HFFc6 (cell line): ENCODE measurements around the gene PCP2. TPM values are rescaled to one million over a fixed set of nuclear protein-coding genes. Genes with fewer than 3 reads are reported as not detected.
A peak's percentile ranks its signal among the peaks of the same experiment; 100 is the strongest.

ENCODE experiments used
- DNase-seq: peaks from one replicate; pipeline ENCODE4 v3.0.0-alpha.2; 2018
- H3K27ac Mint-ChIP-seq: 2 replicates; pipeline ENCODE4 v1.8.0; 2020; ENCODE audit warnings: mild to moderate bottlenecking, mixed read lengths
- H3K27me3 Mint-ChIP-seq: 2 replicates; pipeline ENCODE4 v1.8.0; 2021; ENCODE audit warnings: mild to moderate bottlenecking, moderate library complexity, mixed read lengths; ENCODE audit not compliant: insufficient read depth
- H3K36me3 Mint-ChIP-seq: 2 replicates; pipeline ENCODE4 v1.8.0; 2021; ENCODE audit warnings: low read depth, mixed read lengths
- H3K4me1 Mint-ChIP-seq: 2 replicates; pipeline ENCODE4 v1.8.0; 2020; ENCODE audit warnings: low read depth, mixed read lengths
- H3K4me3 Mint-ChIP-seq: 2 replicates; pipeline ENCODE4 v1.8.0; 2020; ENCODE audit warnings: mild to moderate bottlenecking, moderate library complexity, mixed read lengths
- H3K9me3 Mint-ChIP-seq: 2 replicates; pipeline ENCODE4 v1.8.0; 2020; ENCODE audit warnings: mild to moderate bottlenecking, mixed read lengths
- CTCF ChIP-seq: fragments of 200-600 bp; sonication (generic); IDR thresholded peaks from 2 replicates; pipeline ENCODE4 v1.5.0; 2021; ENCODE audit warnings: antibody characterized with exemption, mild to moderate bottlenecking
- total RNA-seq, 6 experiments: library from RNA; stranded (reverse); fragmentation: NEBNext Ultra II Directional; extraction: Animal tissue kit (Norgen Biotek cat#: 25700); gene quantifications; 2 replicates in 1 of 6; 3 replicates in 5 of 6; pipeline ENCODE4 v1.2.3, GENCODE V29; 2021

PCP2 gene
- total RNA-seq, 6 experiments from 2014 or later: not detected

GRCh38 chr19:7658219-7658686, 24.7 kb upstream of the PCP2 start:
- no peak overlapping the region for H3K27ac Mint-ChIP-seq

GRCh38 chr19:7657131-7657751, 23.7 kb upstream of the PCP2 start:
- no peak for DNase-seq
- peaks cover 32% of the 10 kb centered on the region for H3K27me3 Mint-ChIP-seq

More at GRCh38 chr19:7658219-7658686, 24.7 kb upstream of the PCP2 start:
- no peak overlapping the region for H3K4me3 Mint-ChIP-seq
- H3K27me3 Mint-ChIP-seq: peaks cover 36% of the 10 kb centered on the region
- no peak for TF ChIP-seq CTCF
- H3K9me3 Mint-ChIP-seq: no peaks in the 10 kb centered on the region
- H3K36me3 Mint-ChIP-seq: no peaks in the 10 kb centered on the region
- DNase-seq: no peak
- no peaks in the 10 kb centered on the region; the same call in 1 of the 2 replicates for H3K4me1 Mint-ChIP-seq

GRCh38 chr19:7655581-7655980, 22.1 kb upstream of the PCP2 start:
- Mint-ChIP-seq H3K36me3 (no peaks in the 10 kb centered on the region), H3K4me3 (no peak overlapping the region), H3K4me1 (peaks cover 10% of the 10 kb centered on the region), H3K9me3 (no peaks in the 10 kb centered on the region), H3K27me3 (peaks cover 30% of the 10 kb centered on the region), H3K27ac (no peak overlapping the region)
- DNase-seq: no peak
- no peak for TF ChIP-seq CTCF

More at GRCh38 chr19:7657131-7657751, 23.7 kb upstream of the PCP2 start:
- TF ChIP-seq CTCF: no peak
- Mint-ChIP-seq H3K4me1 (peaks cover 7% of the 10 kb centered on the region), H3K4me3 (no peak overlapping the region), H3K9me3 (no peaks in the 10 kb centered on the region), H3K36me3 (no peaks in the 10 kb centered on the region), H3K27ac (no peak overlapping the region)

GRCh38 chr19:7654401-7654800, 20.9 kb upstream of the PCP2 start:
- no peaks in the 10 kb centered on the region for H3K36me3 Mint-ChIP-seq
- TF ChIP-seq CTCF: no peak
- H3K27ac Mint-ChIP-seq: no peak overlapping the region
- peaks cover 25% of the 10 kb centered on the region for H3K27me3 Mint-ChIP-seq
- DNase-seq: peak; percentile 50
- peaks cover 10% of the 10 kb centered on the region for H3K4me1 Mint-ChIP-seq
- no peak overlapping the region for H3K4me3 Mint-ChIP-seq
- no peaks in the 10 kb centered on the region for H3K9me3 Mint-ChIP-seq

GRCh38 chr19:7652061-7652641, 18.6 kb upstream of the PCP2 start:
- H3K27ac Mint-ChIP-seq: no peak overlapping the region
- peak; percentile 44 for DNase-seq
- peaks cover 19% of the 10 kb centered on the region for H3K27me3 Mint-ChIP-seq
- peak; percentile 99 for TF ChIP-seq CTCF
- no peaks in the 10 kb centered on the region for H3K9me3 Mint-ChIP-seq
- H3K36me3 Mint-ChIP-seq: no peaks in the 10 kb centered on the region
- H3K4me1 Mint-ChIP-seq: peaks cover 10% of the 10 kb centered on the region
- peak overlapping the region; percentile 68 for H3K4me3 Mint-ChIP-seq
